Measurements from ENCODE around the gene B4GALT4.

DNA sequence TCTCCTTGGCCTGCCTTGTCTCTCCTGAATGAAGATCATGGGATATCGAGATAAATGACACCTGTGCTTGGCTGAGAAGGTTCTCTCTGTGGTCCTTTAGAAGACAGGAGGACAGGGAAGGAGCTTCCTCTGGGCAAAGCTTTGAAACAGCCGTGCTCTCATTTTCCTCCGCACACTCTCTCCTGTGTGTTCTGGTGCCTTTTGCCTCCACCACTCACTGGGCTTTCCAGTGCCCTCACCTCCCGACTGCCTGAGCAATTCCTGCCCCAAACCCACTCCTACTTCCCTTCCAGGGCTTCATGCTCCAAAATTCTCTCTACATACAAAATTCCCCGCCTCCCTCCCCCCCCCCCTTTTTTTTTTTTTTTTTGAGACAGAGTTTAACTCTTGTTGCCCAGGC is 35.0 kb downstream of the B4GALT4 start:
- TF ChIP-seq, protein P1, sequence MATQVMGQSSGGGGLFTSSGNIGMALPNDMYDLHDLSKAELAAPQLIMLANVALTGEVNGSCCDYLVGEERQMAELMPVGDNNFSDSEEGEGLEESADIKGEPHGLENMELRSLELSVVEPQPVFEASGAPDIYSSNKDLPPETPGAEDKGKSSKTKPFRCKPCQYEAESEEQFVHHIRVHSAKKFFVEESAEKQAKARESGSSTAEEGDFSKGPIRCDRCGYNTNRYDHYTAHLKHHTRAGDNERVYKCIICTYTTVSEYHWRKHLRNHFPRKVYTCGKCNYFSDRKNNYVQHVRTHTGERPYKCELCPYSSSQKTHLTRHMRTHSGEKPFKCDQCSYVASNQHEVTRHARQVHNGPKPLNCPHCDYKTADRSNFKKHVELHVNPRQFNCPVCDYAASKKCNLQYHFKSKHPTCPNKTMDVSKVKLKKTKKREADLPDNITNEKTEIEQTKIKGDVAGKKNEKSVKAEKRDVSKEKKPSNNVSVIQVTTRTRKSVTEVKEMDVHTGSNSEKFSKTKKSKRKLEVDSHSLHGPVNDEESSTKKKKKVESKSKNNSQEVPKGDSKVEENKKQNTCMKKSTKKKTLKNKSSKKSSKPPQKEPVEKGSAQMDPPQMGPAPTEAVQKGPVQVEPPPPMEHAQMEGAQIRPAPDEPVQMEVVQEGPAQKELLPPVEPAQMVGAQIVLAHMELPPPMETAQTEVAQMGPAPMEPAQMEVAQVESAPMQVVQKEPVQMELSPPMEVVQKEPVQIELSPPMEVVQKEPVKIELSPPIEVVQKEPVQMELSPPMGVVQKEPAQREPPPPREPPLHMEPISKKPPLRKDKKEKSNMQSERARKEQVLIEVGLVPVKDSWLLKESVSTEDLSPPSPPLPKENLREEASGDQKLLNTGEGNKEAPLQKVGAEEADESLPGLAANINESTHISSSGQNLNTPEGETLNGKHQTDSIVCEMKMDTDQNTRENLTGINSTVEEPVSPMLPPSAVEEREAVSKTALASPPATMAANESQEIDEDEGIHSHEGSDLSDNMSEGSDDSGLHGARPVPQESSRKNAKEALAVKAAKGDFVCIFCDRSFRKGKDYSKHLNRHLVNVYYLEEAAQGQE (IDR thresholded peaks at IDR 0.05; ENCODE audit: insufficient read depth in 1 of 2, low read depth in 2 of 2, low read length in 2 of 2): no peak
- TF ChIP-seq TAF1 (IDR thresholded peaks at IDR 0.05; ENCODE audit: borderline replicate concordance, insufficient read depth, low read length): no peak
- no peak for TF ChIP-seq POLR2AphosphoS5 (IDR thresholded peaks at IDR 0.05; ENCODE audit: low read depth, low read length)

All from PFSK-1 (cell line).